Activated CD4-positive, alpha-beta T cell treated with anti-CD3 and anti-CD28 coated beads for 1 hour (primary cell): ENCODE results near the gene DENND5A.
"Not testable (repeated sequence)": the region's sequence is repeated elsewhere in the genome, so short reads cannot be mapped to it uniquely, and the experiment has no call there.

Experiments used
- DNase-seq: peaks from one replicate; pipeline ENCODE4 v3.0.0-alpha.2; 2020

The DENND5A gene

GRCh38 chr11:9264316-9265210 lies 587 bp downstream of the DENND5A start:
- no peak for DNase-seq

DNA sequence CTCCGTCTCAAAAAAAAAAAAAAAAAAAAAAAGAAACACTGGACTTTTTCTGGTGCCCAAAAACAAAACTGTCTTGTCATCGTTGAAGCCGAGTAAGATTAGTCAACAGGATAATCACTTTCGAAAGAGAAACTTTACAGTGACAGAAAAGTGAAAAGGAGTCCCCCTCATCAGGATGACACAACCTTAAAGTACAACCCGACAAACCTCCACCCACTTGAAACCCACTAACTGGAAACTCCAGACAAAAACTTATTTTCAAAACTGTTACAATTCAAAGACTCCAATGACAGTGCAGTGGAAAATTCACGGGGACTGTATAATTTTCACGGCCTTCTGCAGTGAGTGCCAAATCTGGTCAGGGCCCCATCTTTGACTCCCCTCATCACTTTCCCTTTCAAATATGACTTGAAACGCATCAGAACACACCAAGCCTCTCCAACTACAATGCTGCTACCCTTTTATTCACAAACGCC lies 1.3 kb downstream of the DENND5A start:
- DNase-seq, result no peak

GRCh38 chr11:9260838-9261146 lies 4.4 kb downstream of the DENND5A start:
- not testable (repeated sequence) for DNase-seq

DNA sequence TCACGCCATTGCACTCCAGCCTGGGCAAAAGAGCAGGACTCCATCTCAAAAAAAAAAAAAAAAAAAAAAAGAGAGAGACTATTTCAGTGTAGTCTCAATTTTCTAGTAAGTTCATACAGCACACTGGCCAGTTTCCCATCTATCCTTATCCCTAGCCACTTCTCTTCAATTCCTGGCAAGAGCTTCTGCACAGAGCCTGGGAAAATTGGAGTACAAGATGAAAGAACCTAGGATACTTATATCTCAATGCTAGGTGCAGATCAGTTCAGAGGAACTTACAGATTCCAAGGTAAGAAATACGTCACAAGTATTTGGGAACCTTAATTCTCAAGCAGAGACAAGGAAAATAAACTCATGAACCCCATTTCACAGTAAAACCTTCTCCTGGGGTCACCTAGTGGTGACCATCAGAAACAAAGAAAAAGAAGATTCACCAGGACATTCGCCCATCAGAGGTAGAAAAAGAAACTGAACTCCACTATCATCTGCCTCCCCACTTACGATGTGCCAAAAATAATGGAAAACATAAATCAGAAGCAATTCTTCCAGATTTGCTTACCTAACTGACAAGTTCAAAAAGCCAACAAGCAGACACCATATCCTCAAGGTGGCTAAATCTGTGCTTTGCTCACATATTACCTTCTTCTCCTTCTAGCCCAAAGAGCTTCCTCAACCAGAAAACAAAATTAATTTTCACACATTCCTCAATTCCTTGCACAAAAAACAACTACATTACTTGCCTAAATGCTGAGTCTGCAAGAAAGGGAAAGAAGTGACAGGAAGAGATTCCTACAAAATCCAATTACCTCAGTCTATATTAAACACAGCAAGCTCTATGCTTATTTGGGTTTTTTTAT lies 4.9 kb downstream of the DENND5A start:
- DNase-seq, result no peak

DNA sequence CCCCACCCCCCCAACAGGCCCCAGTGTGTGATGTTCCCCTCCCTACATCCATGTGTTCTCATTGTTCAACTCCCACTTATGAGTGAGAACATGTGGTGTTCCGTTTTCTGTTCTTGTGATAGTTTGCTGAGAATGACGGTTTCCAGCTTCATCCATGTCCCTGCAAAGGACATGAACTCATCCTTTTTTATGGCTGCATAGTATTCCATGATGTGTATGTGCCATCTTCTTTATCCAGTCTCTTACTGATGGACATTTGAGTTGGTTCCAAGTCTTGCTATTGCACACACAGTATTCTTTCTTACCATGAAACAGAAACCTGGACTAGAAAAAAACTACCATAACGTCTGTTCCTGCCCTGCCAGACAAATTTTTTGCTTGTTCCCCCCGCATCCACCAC lies 6.9 kb downstream of the DENND5A start:
- not testable (repeated sequence) for DNase-seq

- DNase-seq, result no peak
Measured at GRCh38 chr11:9254416-9254815, 10.7 kb downstream of the DENND5A start.

GRCh38 chr11:9253086-9253485 lies 12.1 kb downstream of the DENND5A start:
- no peak for DNase-seq

GRCh38 chr11:9251311-9251710 lies 13.8 kb downstream of the DENND5A start:
- DNase-seq, result no peak

GRCh38 chr11:9250139-9250582 lies 15.0 kb downstream of the DENND5A start:
- DNase-seq, result no peak

GRCh38 chr11:9249252-9249651 lies 15.9 kb downstream of the DENND5A start:
- no peak for DNase-seq

- no peak for DNase-seq
Measured at GRCh38 chr11:9247863-9248262, 17.3 kb downstream of the DENND5A start.

- not testable (repeated sequence) for DNase-seq
Measured at GRCh38 chr11:9236242-9236641, 28.9 kb downstream of the DENND5A start.

DNA sequence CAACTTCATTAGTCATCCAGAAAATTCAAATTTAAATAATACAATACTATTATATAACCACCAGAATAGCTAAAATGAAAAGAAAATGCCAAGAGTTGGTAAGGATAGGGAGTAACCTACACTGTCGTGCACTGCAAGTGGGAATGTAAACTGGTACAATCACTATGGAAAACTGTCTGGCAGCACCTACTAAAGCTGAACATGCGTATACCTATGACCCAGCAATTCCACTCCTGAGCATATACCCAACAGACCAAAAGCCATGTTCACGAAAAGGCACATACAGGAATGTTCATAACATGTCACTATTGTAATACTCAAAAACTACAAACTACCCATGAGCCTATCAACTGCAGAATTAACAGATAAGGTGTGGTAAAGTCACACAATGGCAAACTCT lies 32.7 kb downstream of the DENND5A start:
- no peak for DNase-seq

- no peak for DNase-seq
Measured at GRCh38 chr11:9231848-9232177, 33.3 kb downstream of the DENND5A start.

DNA sequence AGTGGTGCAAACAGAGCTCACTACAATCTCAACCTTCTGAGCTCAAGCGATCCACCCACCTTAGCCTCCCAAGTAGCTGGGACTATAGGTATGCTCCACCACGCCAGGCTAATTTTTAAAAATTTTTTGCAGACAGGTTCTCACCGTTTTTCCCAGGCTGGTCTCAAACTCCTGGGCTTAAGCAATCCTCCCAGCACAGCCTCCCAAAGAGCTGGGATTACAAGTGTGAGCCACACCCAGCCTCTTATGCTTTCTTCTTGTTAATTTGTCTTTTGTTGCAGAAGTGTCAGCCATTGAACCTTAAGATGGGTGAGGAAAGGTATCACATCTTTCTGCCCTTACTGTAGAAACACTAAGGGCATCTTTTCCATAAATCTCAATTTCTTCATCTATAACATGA lies 34.9 kb downstream of the DENND5A start:
- no peak for DNase-seq

DNA sequence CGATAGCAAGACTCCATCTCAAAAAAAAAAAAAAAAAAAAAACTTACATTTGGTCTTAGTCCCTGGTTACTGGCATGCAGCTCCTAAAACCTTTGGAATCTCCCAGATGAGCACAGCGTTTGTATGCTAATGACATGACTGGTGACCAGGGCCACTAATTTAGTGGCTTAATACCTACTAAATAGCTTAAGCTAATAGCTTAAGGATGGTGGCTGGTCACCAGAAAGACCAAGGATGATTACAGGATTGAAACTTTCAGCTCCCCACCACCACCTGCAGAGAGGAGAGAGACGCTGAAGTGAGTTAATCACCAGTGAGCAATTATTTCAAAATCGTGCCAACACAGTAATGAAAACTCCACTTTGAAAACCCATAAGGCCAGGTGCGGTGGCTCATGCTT lies 37.1 kb downstream of the DENND5A start:
- DNase-seq, result no peak

DNA sequence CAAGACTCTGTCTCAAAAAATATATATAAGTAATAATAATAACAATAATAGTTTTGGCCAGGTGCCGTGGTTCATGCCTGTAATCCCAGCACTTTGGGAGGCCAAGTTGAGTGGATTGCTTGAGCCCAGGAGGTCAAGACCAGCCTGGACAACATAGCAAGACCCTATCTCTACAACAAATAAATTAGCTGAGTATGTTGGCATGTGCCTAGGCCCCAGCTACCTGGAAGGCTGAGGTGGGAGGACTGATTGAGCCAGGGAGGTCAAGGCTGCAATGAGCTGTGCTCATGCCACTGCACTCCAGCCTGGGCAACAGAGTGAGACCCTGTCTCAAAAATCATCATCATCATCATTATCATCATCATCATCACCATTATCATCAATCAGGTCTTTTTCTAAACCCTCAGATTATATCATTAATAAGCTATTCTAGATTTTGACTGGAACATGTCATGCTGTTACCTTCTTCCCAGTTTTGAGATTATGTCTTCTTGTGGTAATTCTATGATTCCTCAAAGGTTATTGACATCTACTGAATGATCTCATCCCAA lies 39.3 kb downstream of the DENND5A start:
- no peak for DNase-seq

DNA sequence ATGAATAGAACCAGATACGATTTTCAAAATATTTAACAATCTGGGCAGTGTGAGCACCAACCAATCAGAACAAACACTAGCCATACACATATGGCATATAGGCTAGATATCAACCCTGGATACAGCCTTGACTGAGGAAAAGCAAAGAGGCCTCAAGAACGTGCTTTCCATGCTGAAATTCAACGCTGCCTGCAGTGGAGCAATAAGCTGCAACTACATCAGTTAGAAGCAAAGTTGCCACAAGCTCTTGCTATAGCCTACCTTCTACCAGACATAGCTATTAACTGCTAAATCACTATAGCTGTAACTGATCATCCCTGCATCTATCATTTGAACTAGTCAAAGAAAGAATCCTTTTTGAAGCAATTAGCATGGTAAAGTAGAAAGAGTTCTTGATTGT lies 42.5 kb downstream of the DENND5A start:
- DNase-seq, result no peak

DNA sequence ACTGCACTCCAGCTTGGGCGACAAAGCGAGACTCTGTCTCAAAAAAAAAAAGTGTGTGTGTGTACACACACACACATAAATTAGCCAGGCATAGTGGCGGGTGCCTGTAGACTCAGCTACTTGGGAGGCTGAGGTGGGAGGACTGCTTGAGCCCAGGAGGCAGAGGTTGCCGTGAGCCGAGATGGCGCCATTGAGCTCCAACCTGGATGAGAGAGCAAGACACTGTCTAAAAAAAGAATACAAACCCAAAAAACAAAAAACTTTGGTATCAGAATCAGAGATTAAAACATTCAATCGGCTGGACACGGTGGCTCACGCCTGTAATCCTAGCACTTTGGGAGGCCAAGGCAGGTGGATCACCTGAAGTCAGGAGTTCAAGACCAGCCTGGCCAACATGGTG lies 44.3 kb downstream of the DENND5A start:
- DNase-seq, result not testable (repeated sequence)

- DNase-seq, result no peak
Measured at GRCh38 chr11:9219572-9219971, 45.6 kb downstream of the DENND5A start.

- DNase-seq, result no peak
Measured at GRCh38 chr11:9219115-9219514, 46.0 kb downstream of the DENND5A start.

GRCh38 chr11:9214765-9215164 lies 50.4 kb downstream of the DENND5A start:
- no peak for DNase-seq

- DNase-seq, result no peak
Measured at GRCh38 chr11:9211322-9211721, 53.8 kb downstream of the DENND5A start.

DNA sequence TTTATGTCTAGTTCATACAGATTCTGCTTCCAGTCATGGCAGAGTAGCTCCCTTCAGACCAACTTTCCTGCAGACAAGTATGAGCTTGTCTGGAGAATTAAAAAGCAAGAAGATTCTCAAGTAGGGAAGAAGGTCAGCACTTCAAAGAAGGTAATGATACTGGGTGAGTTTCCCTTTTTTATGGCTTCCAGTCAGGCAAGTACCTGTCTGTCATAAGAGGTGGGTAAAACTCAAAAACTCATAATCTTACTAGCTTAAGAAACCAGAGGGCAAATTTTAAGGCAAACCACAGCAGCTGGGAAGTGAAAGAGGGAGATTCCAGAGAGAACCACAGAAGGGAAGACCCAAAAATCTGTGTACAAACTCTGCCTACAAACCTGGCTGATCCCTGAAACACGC lies 54.2 kb downstream of the DENND5A start:
- no peak for DNase-seq
